GM12875 (cell line): ENCODE measurements around the gene SKOR1.

Experiments
- H3K4me3 ChIP-seq: one replicate; pipeline ENCODE4 v1.5.1; 2011; ENCODE audit warnings: low read depth, low read length, control low read depth
- TF ChIP-seq, protein P1 (sequence below): IDR thresholded peaks from 2 replicates; pipeline ENCODE4 v1.5.1; 2011; ENCODE audit warnings: low read depth, mild to moderate bottlenecking, control low read depth, inconsistent platforms, low read length, moderate library complexity, borderline replicate concordance; ENCODE audit not compliant: insufficient read depth

SKOR1 gene

DNA sequence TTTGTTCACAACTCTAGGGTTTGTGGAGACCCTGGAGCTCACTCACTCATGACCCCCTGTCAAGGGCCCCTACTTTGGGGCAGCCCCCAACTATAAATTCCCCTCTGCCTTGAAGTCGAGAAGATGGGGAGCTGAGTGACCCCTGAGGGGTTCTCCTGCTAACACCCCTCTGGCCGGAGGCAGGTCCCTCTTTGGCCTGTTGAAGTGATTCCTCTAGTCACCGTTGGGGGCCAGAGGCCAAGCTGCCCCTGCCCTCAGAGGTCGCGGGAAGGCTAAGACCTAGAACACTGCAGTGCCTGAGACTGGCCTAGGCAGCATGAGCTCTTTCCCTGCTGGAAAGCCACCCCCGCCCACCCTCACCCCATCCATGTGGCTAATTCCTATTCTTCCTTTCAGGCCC lies 15.4 kb upstream of the SKOR1 start:
- no peak overlapping the region for H3K4me3 ChIP-seq
- TF ChIP-seq, protein P1, sequence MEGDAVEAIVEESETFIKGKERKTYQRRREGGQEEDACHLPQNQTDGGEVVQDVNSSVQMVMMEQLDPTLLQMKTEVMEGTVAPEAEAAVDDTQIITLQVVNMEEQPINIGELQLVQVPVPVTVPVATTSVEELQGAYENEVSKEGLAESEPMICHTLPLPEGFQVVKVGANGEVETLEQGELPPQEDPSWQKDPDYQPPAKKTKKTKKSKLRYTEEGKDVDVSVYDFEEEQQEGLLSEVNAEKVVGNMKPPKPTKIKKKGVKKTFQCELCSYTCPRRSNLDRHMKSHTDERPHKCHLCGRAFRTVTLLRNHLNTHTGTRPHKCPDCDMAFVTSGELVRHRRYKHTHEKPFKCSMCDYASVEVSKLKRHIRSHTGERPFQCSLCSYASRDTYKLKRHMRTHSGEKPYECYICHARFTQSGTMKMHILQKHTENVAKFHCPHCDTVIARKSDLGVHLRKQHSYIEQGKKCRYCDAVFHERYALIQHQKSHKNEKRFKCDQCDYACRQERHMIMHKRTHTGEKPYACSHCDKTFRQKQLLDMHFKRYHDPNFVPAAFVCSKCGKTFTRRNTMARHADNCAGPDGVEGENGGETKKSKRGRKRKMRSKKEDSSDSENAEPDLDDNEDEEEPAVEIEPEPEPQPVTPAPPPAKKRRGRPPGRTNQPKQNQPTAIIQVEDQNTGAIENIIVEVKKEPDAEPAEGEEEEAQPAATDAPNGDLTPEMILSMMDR = no peak

DNA sequence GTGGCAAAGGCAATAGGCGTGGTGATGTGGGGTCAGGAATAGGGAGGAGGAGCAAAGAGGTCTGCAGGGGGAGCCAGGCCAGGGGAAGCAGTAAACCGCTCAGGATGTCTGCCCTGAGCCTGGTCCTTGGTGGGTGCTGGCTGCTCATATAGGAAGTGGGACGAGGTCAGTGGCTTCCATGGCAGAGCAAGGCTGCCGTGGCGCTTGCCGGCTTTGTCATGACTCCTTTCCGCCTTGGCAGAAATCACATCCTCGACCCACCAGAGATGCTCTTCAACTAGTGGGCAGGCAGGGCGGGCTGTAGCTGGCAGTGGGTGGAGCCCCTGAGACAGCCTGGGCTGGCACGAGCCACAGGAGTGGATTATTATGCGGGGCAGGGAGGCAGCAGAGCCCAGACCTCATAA lies 13.1 kb upstream of the SKOR1 start:
- TF ChIP-seq, protein P1 = no peak
- H3K4me3 ChIP-seq = no peak overlapping the region

DNA sequence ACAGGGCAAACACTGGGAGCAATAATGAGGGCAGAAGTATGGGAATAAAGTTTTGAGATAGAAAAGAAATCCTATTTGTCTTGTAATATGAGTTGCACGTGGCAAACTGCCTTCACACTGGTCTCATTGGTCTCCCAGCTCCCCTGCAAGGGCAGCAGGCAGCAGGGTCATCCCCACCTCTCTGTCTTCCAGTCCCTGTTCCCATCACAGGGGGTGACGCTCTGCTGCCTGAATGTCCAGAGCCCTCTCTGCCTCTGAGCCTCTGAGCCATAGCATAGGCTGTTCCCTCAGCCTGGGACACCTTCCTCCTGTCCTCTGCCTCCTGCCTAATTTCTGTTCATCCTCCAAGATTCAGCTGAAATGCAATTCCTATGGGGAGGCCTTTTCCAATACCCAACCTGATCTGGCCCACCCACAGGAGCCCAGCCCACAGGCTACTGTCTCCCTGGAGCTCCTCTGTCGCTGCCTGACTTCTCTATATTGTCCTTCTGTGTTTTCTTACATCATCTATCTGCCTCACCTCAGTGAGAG lies 12.1 kb upstream of the SKOR1 start:
- TF ChIP-seq, protein P1 = no peak
- no peak overlapping the region for H3K4me3 ChIP-seq

DNA sequence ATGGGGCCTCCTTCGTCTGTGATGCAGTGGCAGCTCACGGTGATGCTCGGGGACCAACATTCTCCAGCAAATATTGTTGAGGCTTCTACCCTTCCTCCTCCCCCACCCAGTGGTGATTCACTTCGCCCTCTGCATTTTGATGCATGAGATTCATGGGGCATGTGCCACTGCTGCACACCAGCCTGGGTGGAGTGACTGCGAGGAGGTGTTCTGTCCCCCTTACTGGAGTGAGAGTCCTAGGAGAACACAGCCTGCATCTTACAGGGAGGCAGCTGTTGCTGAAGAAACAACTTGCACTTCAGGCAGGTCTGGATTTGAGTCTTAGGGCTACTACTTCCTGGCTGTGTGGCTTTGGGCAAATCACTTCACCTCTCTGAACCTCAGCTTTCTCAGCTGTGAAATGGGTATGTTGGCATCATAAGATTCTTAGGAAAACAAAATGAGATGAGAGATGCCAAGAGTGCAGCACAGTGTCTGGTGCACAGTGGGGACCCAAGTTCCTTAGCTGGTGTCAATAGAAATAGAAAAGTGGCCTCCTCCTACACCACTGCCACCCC lies 10.2 kb upstream of the SKOR1 start:
- no peak overlapping the region for H3K4me3 ChIP-seq
- TF ChIP-seq, protein P1 = no peak

DNA sequence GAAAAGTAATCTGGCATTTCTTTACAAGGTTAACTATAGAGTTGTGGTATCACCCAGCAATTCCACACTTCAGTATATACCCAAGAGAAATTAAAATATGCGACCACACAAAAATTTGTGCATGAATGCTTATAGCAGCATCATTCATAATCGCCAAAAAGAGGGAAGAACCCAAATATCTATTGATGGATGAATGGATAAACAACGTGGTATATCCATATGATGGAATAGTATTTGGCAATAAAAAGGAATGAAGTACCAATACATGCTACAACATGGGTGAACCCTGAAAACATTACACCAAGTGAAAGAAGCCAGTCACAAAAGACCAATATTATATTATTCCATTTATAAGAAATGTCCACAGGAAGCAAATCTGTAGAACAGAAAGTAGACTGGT lies 8.6 kb upstream of the SKOR1 start:
- H3K4me3 ChIP-seq = no peak overlapping the region
- TF ChIP-seq, protein P1 = no peak

DNA sequence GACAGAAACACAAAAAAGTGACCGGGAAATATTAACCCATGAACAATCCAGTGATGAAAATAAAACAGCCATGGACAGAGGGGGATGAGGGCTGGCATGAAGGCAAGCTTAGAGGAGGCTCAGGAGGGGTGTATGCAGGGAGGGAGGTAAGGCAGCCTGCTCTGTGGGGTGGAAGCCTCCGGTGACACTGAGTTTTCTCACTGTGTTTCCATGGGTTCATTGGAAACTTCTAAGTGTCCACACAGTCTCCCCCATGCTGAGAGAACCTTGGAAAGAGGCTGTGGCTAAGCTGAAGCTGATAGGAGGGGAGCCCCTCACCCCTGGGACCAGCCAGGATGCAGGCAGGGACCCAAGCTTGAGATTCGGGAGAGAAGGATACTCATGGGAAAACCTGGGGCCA lies 6.8 kb upstream of the SKOR1 start:
- TF ChIP-seq, protein P1 = no peak
- H3K4me3 ChIP-seq = no peak overlapping the region

DNA sequence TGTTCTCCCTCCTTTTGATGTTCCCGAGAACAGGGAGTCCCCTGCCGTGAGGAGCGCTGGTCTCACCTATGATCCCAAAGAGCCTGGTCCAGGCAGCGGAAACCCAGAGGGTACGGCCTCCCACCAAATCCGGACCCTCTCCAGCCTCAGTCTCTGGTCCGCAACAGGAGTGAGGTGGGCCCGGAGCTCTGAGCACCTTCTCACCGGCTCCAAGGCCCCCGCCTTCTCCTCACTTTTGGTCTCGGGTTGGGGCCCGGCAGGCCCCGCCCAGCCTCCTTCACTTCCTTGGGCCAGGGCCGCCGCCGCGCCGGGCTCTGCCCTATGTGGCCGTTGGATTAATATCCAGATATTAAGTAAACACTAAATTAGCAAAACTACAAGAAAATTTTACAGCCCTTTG lies 5.7 kb upstream of the SKOR1 start:
- TF ChIP-seq, protein P1 = no peak
- H3K4me3 ChIP-seq = no peak overlapping the region
